GM23338 (cell line): ENCODE measurements around the gene KRT84. TPM values are rescaled to one million over a fixed set of nuclear protein-coding genes. Genes with fewer than 3 reads are reported as not detected.

Experiments used
- ATAC-seq: fragments of 200-7000 bp; cut with Tn5 transposase; 3 replicates; pipeline ENCODE4 v1.9.1; 2020
- DNase-seq: peaks from one replicate; pipeline ENCODE4 v3.0.0-alpha.2; 2015; ENCODE audit warnings: low spot score
- H2AFZ ChIP-seq: fragments of 200-600 bp; sonication (generic); 2 replicates; pipeline ENCODE4 v1.8.0; 2016; ENCODE audit warnings: antibody characterized with exemption, mild to moderate bottlenecking, moderate library complexity
- H3F3A ChIP-seq: fragments of 200-600 bp; sonication (generic); replicated peaks from 2 replicates; pipeline ENCODE4 v1.8.0; 2017; ENCODE audit warnings: antibody characterized with exemption, mixed run types, low read depth
- H3K27ac ChIP-seq: fragments of 200-600 bp; sonication (generic); 2 replicates; pipeline ENCODE4 v1.6.1; 2016; ENCODE audit warnings: low read depth
- H3K27me3 ChIP-seq: fragments of 200-600 bp; sonication (generic); 2 replicates; pipeline ENCODE4 v1.8.0; 2016; ENCODE audit warnings: mild to moderate bottlenecking, mixed run types, moderate library complexity; ENCODE audit not compliant: insufficient read depth
- H3K36me3 ChIP-seq: fragments of 200-600 bp; sonication (generic); 2 replicates; pipeline ENCODE4 v1.8.0; 2016; ENCODE audit warnings: mild to moderate bottlenecking; ENCODE audit not compliant: insufficient read depth
- H3K4me1 ChIP-seq: fragments of 200-600 bp; sonication (generic); 2 replicates; pipeline ENCODE4 v1.8.0; 2016; ENCODE audit warnings: mild to moderate bottlenecking, moderate library complexity; ENCODE audit not compliant: insufficient read depth
- H3K4me2 ChIP-seq: fragments of 200-600 bp; sonication (generic); 2 replicates; pipeline ENCODE4 v1.7.1; 2017; ENCODE audit warnings: mixed run types
- H3K4me3 ChIP-seq: fragments of 200-600 bp; sonication (generic); 2 replicates; pipeline ENCODE4 v1.6.1; 2016; ENCODE audit warnings: mixed run types
- H3K79me2 ChIP-seq: fragments of 200-600 bp; sonication (generic); replicated peaks from 2 replicates; pipeline ENCODE4 v1.8.0; 2017; ENCODE audit warnings: mild to moderate bottlenecking; ENCODE audit not compliant: insufficient read depth
- H3K9me2 ChIP-seq: fragments of 200-600 bp; sonication (generic); 2 replicates; pipeline ENCODE4 v1.8.0; 2017; ENCODE audit not compliant: insufficient read depth
- H4K20me1 ChIP-seq: fragments of 200-600 bp; sonication (generic); replicated peaks from 2 replicates; pipeline ENCODE4 v1.8.0; 2017; ENCODE audit warnings: mild to moderate bottlenecking; ENCODE audit not compliant: insufficient read depth
- H3K27ac Mint-ChIP-seq: 2 replicates; pipeline ENCODE4 v1.8.0; 2020; ENCODE audit warnings: inconsistent platforms, mild to moderate bottlenecking, moderate library complexity, mixed read lengths
- H3K27me3 Mint-ChIP-seq: 3 replicates; pipeline ENCODE4 v1.8.0; 2022; ENCODE audit warnings: low read depth, mild to moderate bottlenecking, moderate library complexity, mixed read lengths, inconsistent platforms; ENCODE audit not compliant: insufficient read depth, poor library complexity
- H3K36me3 Mint-ChIP-seq: 3 replicates; pipeline ENCODE4 v1.8.0; 2021; ENCODE audit warnings: low read depth, mild to moderate bottlenecking, inconsistent platforms, moderate library complexity, mixed read lengths
- H3K4me1 Mint-ChIP-seq: 3 replicates; pipeline ENCODE4 v1.8.0; 2020; ENCODE audit warnings: mild to moderate bottlenecking, inconsistent platforms, mixed read lengths
- H3K4me3 Mint-ChIP-seq: 3 replicates; pipeline ENCODE4 v1.8.0; 2021; ENCODE audit warnings: moderate library complexity, mild to moderate bottlenecking, inconsistent platforms, mixed read lengths
- H3K9me3 Mint-ChIP-seq: 3 replicates; pipeline ENCODE4 v1.8.0; 2020; ENCODE audit warnings: moderate library complexity, mild to moderate bottlenecking, inconsistent platforms, mixed read lengths
- CREB1 ChIP-seq: fragments of 250-450 bp; sonication (Bioruptor Pico); IDR thresholded peaks from 2 replicates; pipeline ENCODE4 v1.5.0; 2020; ENCODE audit warnings: low read depth, mild to moderate bottlenecking, moderate library complexity
- CTCF ChIP-seq, 2 experiments: fragments of 200-600 bp in 1 of 2; sonication (generic) in 1 of 2; conservative IDR thresholded peaks; 2 replicates each; pipeline versions ENCODE4 v1.5.1 to v1.6.1; 2016 to 2017; ENCODE audit warnings: antibody characterized with exemption in 2 of 2, low read depth in 2 of 2, mild to moderate bottlenecking in 2 of 2, moderate library complexity in 1 of 2
- ETS1 ChIP-seq: IDR thresholded peaks from 2 replicates; pipeline ENCODE4 v1.6.1; 2016; ENCODE audit warnings: antibody characterized with exemption
- EZH2 ChIP-seq: fragments of 200-600 bp; sonication (generic); IDR thresholded peaks from one replicate; pipeline ENCODE4 v1.8.0; 2017; ENCODE audit warnings: antibody characterized with exemption, mild to moderate bottlenecking, low read depth; ENCODE audit not compliant: unreplicated experiment
- NANOG ChIP-seq: IDR thresholded peaks from 2 replicates; pipeline ENCODE4 v1.6.1; 2016; ENCODE audit warnings: antibody characterized with exemption, borderline replicate concordance
- POLR2AphosphoS5 ChIP-seq: IDR thresholded peaks from 2 replicates; pipeline ENCODE4 v1.6.1; 2016; ENCODE audit warnings: antibody characterized with exemption, low read depth
- REST ChIP-seq: IDR thresholded peaks from one replicate; pipeline ENCODE4 v1.6.1; 2018; ENCODE audit warnings: antibody characterized with exemption; ENCODE audit not compliant: unreplicated experiment
- STAT1 ChIP-seq: IDR thresholded peaks from one replicate; pipeline ENCODE4 v1.6.1; 2016; ENCODE audit warnings: antibody characterized with exemption; ENCODE audit not compliant: unreplicated experiment
- ZNF114 ChIP-seq: fragments of 250-450 bp; sonication (Bioruptor Pico); IDR thresholded peaks from 2 replicates; pipeline ENCODE4 v1.5.0; 2020; ENCODE audit warnings: mild to moderate bottlenecking, moderate library complexity
- ZNF331 ChIP-seq: fragments of 250-450 bp; sonication (Bioruptor Pico); IDR thresholded peaks from 2 replicates; pipeline ENCODE4 v1.5.0; 2020; ENCODE audit warnings: low read depth, mild to moderate bottlenecking, moderate library complexity
- ZNF462 ChIP-seq: fragments of 250-450 bp; sonication (Bioruptor Pico); IDR thresholded peaks from 2 replicates; pipeline ENCODE4 v1.5.0; 2020; ENCODE audit warnings: mild to moderate bottlenecking, moderate library complexity
- polyA plus RNA-seq: library from polyadenylated mRNA; unstranded; fragments of >200 nt; fragmentation: Nextera tagmentation; extraction: Ambion mirVana; gene quantifications from 2 replicates; pipeline ENCODE4 v1.2.1, GENCODE V29; 2016
- total RNA-seq: library from RNA; depleted of rRNA; stranded (reverse); fragments of >200 nt; shearing (Covaris generic); gene quantifications from 2 replicates; pipeline ENCODE4 v1.2.3, GENCODE V29; 2014

KRT84 gene
- total and polyA plus RNA-seq, 2 experiments from 2014 or later = not detected

- TF ChIP-seq ZNF462 (CRISPR knock-in tag) = no peak
Observed at GRCh38 chr12:52433501-52434080, 48.1 kb upstream of the KRT84 start (continued).

GRCh38 chr12:52432559-52433207, 47.2 kb upstream of the KRT84 start:
- H3K4me1 ChIP-seq = no peaks in the 10 kb centered on the region
- H3K27ac Mint-ChIP-seq = no peak overlapping the region
- peaks cover 9% of the 10 kb centered on the region for H3K27me3 Mint-ChIP-seq

More at GRCh38 chr12:52432559-52433207, 47.2 kb upstream of the KRT84 start:
- Histone ChIP-seq H3K36me3 (no peaks in the 10 kb centered on the region), H3K27ac (no peak overlapping the region), H3K4me3 (no peak overlapping the region), H3K4me2 (no peak overlapping the region), H3K27me3 (no peaks in the 10 kb centered on the region), H3K9me2 (peaks cover 13% of the 10 kb centered on the region), H3F3A (no peaks in the 10 kb centered on the region), H2AFZ (no peak overlapping the region), H4K20me1 (no peaks in the 10 kb centered on the region), H3K79me2 (no peaks in the 10 kb centered on the region)
- no peaks in the 10 kb centered on the region; the same call in 1 of the 3 replicates for H3K4me1 Mint-ChIP-seq
- DNase-seq = no peak
- no peak for ATAC-seq
- no peak for TF ChIP-seq ZNF331 (CRISPR knock-in tag)
- no peak for TF ChIP-seq REST
- TF ChIP-seq POLR2AphosphoS5 = no peak
- TF ChIP-seq ZNF114 (CRISPR knock-in tag) = no peak
- TF ChIP-seq STAT1 = no peak
- no peak for TF ChIP-seq EZH2
- TF ChIP-seq NANOG = no peak
- no peak for TF ChIP-seq CTCF (conservative IDR thresholded peaks at IDR 0.05; ENCODE audit: low read depth in 2 of 2)
- no peak for TF ChIP-seq CREB1 (CRISPR knock-in tag)
- TF ChIP-seq ETS1 = no peak
- no peaks in the 10 kb centered on the region for H3K36me3 Mint-ChIP-seq
- H3K9me3 Mint-ChIP-seq = no peaks in the 10 kb centered on the region; the same call in 1 of the 3 replicates
- H3K4me3 Mint-ChIP-seq = no peak overlapping the region
